ENCODE results near the gene RTN4R.
"Not testable (repeated sequence)": the region's sequence is repeated elsewhere in the genome, so short reads cannot be mapped to it uniquely, and the experiment has no call there.

The RTN4R gene

DNA sequence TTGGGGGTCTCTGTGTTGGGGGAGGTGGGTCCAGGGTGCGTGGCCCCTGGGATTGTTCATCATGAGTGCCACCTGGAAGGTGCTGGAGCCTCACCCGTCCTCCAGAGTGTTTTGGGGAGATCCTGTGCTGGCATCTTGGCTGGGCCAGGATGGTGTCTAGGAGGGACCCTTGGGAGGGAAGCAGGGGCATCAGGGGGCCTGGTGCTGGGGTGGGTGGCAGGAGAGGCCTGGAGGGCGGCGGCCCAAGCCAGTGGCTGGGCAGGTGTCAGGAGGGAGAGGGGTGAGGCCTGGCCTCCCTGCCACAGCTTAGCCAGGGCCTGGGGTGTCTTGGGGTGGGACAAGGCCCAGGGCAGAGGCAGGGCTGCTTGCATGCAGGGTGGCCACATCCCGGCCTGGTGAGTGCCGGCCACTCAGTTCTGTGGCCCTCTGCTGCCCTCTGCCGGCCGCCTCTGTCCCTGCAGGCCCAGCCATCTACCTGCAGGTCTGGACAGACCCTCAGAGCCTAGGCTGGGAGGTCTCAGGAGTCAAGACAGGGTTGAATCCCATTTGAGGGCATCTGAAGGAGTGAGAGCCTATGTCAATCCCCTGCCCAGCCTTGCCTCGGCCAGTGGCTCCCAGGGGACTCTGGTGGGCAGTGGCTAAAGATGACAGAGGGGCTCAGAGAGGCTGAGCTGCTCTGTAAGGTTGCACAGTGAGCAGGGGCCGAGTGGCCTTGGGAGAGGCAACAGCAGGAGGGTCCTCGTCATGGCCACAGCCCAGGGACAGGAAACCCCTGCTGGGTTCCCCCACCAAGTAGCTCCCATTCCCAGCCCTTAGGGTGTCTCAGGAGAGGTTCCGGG, 17.6 kb upstream of the RTN4R start:
- peak; percentile 71 for DNase-seq

- DNase-seq, result no peak
Measured at GRCh38 chr22:20284471-20285086, 16.5 kb upstream of the RTN4R start.

DNA sequence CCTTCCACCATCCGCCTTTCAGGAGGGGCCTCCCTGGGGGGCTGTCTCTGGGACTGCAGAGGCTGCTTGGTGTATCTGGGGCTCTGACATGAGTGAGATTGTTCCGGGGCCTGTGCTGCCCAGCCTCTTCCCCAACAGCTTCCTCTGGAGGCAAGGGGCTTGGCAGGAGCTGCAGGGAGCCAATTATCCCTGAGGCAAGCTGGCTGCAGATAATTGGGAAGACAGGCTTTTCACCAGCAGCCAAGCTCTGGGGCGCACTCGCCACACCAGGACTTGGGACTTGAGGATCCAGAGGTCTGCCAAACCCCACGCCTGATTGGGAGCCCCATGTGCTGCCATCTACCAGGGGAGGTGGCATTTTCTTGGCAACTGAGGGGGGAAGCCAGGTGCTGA, 15.6 kb upstream of the RTN4R start:
- DNase-seq, result no peak

- DNase-seq, result no peak
Measured at GRCh38 chr22:20282901-20283673, 15.0 kb upstream of the RTN4R start.

DNA sequence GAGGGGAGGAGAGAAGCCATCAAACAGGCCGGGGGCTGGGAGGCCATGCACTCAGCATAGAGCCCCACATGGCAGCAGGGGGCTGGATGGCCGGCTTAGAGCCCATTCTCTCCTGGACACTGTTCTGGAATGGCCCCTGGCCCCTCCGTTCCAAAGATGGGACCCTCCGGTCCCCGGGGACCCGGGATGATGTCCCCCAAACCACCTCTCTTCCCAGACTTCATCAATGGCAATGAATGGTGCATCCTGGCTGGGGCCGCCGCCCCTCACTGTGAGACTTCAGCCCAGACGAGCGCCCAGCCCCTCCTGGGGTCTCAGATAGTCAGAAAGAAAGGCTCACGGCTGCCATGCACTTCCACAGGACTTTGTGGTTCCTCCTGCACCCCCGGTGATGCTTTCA, 13.8 kb upstream of the RTN4R start:
- no peak for DNase-seq

- not testable (repeated sequence) for DNase-seq
Measured at GRCh38 chr22:20281473-20281872, 13.4 kb upstream of the RTN4R start.

DNA sequence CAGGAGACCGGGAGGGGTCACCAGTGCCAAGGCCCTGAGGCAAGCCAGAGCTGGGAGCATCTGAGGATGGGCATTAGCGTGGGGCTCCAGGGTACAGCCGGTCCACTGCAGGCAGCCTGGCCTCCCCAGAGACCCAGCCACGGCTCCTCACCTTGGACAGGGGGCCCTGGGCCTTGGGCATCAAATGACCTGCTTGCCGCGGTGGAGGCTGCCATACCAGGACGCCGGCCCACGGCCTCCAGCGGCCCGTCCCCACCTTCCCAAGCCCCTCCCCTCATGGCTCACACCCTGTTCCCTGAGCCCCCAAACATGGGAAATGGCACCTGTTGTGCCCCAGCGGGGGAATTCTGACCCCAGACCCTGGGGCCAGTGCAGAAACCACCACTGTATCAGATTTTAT, 12.7 kb upstream of the RTN4R start:
- no peak for DNase-seq

- DNase-seq, result not testable (repeated sequence)
Measured at GRCh38 chr22:20280163-20280562, 12.0 kb upstream of the RTN4R start.

GRCh38 chr22:20279662-20280134, 11.6 kb upstream of the RTN4R start:
- DNase-seq, result peak; percentile 56

- not testable (repeated sequence) for DNase-seq
Measured at GRCh38 chr22:20278726-20279490, 10.8 kb upstream of the RTN4R start.

- DNase-seq, result not testable (repeated sequence)
Measured at GRCh38 chr22:20277936-20278635, 10.0 kb upstream of the RTN4R start.

GRCh38 chr22:20276468-20276867, 8.3 kb upstream of the RTN4R start:
- no peak for DNase-seq

DNA sequence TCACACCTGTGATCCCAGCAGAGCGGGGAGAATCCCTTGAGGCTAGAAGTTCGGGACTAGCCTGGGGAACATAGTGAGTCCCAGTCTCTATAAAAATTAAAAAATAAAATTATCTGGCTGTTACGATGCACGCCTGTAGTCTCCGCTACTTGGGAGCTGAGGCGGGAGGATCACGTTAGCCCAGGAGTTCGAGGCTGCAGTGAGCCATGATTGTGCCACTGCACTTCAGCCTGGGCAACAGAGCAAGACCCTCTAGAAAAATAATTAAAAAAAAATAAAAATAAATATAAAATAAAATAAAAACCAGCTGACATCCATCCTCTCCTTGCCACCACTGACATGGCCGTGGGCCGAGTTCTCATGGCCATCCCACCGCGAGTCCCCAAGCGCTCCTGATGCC, 7.7 kb upstream of the RTN4R start:
- DNase-seq, result no peak

DNA sequence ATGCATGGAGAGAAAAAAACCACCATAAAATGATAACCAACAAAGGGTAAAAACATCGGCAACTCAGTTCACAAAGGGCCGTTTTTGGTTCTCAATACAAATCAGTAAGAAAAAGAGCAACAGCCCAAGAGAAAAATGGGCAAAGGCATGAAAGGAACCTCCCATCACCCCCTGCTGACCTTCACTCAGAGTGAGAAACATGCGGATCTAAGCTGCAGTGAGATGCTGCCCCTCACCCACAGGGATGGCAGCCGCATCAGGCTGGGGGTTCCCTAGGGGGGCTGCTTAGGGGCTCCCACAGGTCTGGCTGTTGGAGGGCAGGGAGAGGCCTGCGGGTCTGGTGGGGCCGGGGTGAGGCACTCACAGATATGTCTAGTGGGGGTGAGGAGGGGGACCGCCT, 7.2 kb upstream of the RTN4R start:
- DNase-seq, result not testable (repeated sequence)

DNA sequence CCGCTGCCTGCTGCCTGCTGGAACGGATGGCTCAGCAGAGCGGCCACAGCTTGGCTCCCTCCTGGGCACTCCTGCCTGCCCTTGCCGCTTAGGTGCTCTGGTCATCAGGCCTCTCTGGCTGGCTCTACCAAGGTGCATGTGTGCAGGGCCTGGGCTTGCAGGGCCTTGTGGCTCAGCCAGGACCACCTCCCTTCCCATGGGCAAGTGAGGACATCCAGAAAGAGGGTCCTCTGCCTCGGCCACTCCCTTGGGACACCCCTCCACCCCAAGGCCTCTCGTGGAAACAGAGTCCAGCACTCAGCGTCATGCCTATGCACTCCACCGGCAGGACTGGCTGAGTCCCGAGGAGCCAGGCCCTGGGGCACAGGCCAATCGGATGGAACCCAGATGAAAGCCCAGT, 6.3 kb upstream of the RTN4R start:
- not testable (repeated sequence) for DNase-seq

DNA sequence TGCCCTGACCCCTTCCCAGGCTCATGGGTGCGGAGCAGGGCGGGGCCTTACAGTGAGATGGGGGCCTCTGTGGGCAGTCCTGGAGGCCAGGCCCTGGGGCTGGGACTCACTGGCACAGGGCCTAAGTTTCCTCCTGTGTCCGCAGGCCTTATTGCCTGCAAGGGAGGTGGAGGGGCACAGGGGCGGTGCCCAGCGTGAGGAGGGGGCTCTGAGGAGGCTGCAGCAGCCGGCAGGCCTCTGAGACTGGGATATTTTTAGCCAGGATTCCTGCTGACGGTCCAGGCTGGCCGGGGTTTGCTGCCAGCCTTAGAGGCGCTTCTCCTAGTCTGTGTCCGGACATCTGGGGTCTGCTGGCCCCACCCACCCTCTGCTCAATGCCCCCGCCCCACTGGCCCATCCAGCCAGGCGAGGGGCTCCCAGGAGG, 5.7 kb upstream of the RTN4R start:
- DNase-seq, result no peak

DNA sequence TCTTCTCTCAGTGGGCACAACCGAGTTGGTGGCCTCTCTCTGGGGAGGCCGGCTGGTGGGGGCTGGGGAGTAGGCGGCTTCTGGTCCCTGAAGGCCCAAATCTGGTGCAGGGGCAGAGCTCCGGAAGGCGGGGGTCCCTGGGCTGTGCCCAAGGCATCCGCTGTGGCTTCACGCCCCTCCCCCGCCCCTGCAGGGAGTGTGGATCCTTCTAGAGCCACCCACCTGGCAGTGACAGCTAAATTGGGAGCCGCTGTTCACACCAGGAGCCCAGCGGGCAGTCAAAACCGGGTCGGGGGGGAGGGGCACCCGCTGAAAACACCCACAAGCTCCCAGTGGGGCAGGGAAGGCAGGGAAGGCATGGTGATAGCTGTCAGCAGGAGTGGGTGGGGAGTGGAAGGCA, 4.6 kb upstream of the RTN4R start:
- no peak for DNase-seq

- DNase-seq, result no peak
Measured at GRCh38 chr22:20272174-20272573, 4.1 kb upstream of the RTN4R start.

- DNase-seq, result no peak
Measured at GRCh38 chr22:20271114-20271994, 3.2 kb upstream of the RTN4R start.

- DNase-seq, result not testable (repeated sequence)
Measured at GRCh38 chr22:20270190-20271113, 2.3 kb upstream of the RTN4R start.
